SK-N-DZ (cell line): ENCODE results near the gene KCNH1.

Source experiments
- DNase-seq: peaks from one replicate; pipeline ENCODE4 v3.0.0-alpha.2; 2015; ENCODE audit warnings: low spot score

KCNH1 gene

GRCh38 chr1:210920258-210920657, 213.7 kb downstream of the KCNH1 start:
- DNase-seq, result no peak

- no peak for DNase-seq
Measured at GRCh38 chr1:210918893-210919292, 215.1 kb downstream of the KCNH1 start.

- peak; percentile 32 for DNase-seq
Measured at GRCh38 chr1:210917560-210918169, 216.3 kb downstream of the KCNH1 start.

GRCh38 chr1:210916548-210916947, 217.4 kb downstream of the KCNH1 start:
- no peak for DNase-seq

GRCh38 chr1:210915890-210916507, 217.9 kb downstream of the KCNH1 start:
- no peak for DNase-seq

GRCh38 chr1:210912752-210913151, 221.2 kb downstream of the KCNH1 start:
- no peak for DNase-seq

- DNase-seq, result peak; percentile 73
Measured at GRCh38 chr1:210910020-210910575, 223.8 kb downstream of the KCNH1 start.

- DNase-seq, result no peak
Measured at GRCh38 chr1:210908791-210909190, 225.2 kb downstream of the KCNH1 start.

GRCh38 chr1:210908257-210908656, 225.7 kb downstream of the KCNH1 start:
- DNase-seq, result no peak

GRCh38 chr1:210907251-210907805, 226.6 kb downstream of the KCNH1 start:
- no peak for DNase-seq

GRCh38 chr1:210905944-210906453, 227.9 kb downstream of the KCNH1 start:
- DNase-seq, result no peak

- DNase-seq, result no peak
Measured at GRCh38 chr1:210905365-210905904, 228.5 kb downstream of the KCNH1 start.

- no peak for DNase-seq
Measured at GRCh38 chr1:210901981-210902770, 231.8 kb downstream of the KCNH1 start.

- DNase-seq, result no peak
Measured at GRCh38 chr1:210900820-210901219, 233.1 kb downstream of the KCNH1 start.

GRCh38 chr1:210900079-210900478, 233.9 kb downstream of the KCNH1 start:
- DNase-seq, result no peak

- DNase-seq, result no peak
Measured at GRCh38 chr1:210899676-210900075, 234.3 kb downstream of the KCNH1 start.

GRCh38 chr1:210898473-210898872, 235.5 kb downstream of the KCNH1 start:
- no peak for DNase-seq

GRCh38 chr1:210883821-210884220, 250.1 kb downstream of the KCNH1 start:
- no peak for DNase-seq

GRCh38 chr1:210882414-210883221, 251.3 kb downstream of the KCNH1 start:
- DNase-seq, result no peak

GRCh38 chr1:210878564-210878963, 255.4 kb downstream of the KCNH1 start:
- no peak for DNase-seq

GRCh38 chr1:210876275-210876674, 257.7 kb downstream of the KCNH1 start:
- DNase-seq, result no peak
